Smooth muscle cell (in vitro differentiated cells): ENCODE measurements around the gene FGGY. TPM values are rescaled to one million over a fixed set of nuclear protein-coding genes. Genes with fewer than 3 reads are reported as not detected.

ENCODE experiments used
- DNase-seq: peaks from one replicate; lab custom pipeline; 2025; ENCODE audit not compliant: unreplicated experiment; lab: John Stamatoyannopoulos, UW
- H2AFZ ChIP-seq: fragments of 200-600 bp; sonication (generic); 2 replicates; pipeline ENCODE4 v1.6.0; 2016; ENCODE audit warnings: antibody characterized with exemption, low read depth, mild to moderate bottlenecking
- H3F3A ChIP-seq: fragments of 200-600 bp; sonication (generic); 2 replicates; pipeline ENCODE4 v1.6.0; 2017; ENCODE audit warnings: antibody characterized with exemption, low read depth
- H3K27ac ChIP-seq: fragments of 200-600 bp; sonication (generic); 2 replicates; pipeline ENCODE4 v1.5.1; 2016; ENCODE audit warnings: low read depth, mild to moderate bottlenecking
- H3K27me3 ChIP-seq: fragments of 200-600 bp; sonication (generic); 2 replicates; pipeline ENCODE4 v1.6.1; 2016; ENCODE audit warnings: low read depth, mild to moderate bottlenecking
- H3K36me3 ChIP-seq: fragments of 200-600 bp; sonication (generic); 2 replicates; pipeline ENCODE4 v1.5.1; 2016; ENCODE audit warnings: low read depth
- H3K4me1 ChIP-seq: fragments of 200-600 bp; sonication (generic); 2 replicates; pipeline ENCODE4 v1.5.1; 2016; ENCODE audit warnings: low read depth
- H3K4me2 ChIP-seq: fragments of 200-600 bp; sonication (generic); 2 replicates; pipeline ENCODE4 v1.6.0; 2016; ENCODE audit warnings: mild to moderate bottlenecking
- H3K4me3 ChIP-seq: fragments of 200-600 bp; sonication (generic); 2 replicates; pipeline ENCODE4 v1.5.1; 2016; ENCODE audit warnings: mild to moderate bottlenecking
- H3K79me2 ChIP-seq: fragments of 200-600 bp; sonication (generic); 2 replicates; pipeline ENCODE4 v1.6.0; 2016; ENCODE audit warnings: low read depth, mild to moderate bottlenecking
- H3K9ac ChIP-seq: fragments of 200-600 bp; sonication (generic); 2 replicates; pipeline ENCODE4 v1.6.0; 2016; ENCODE audit warnings: low read depth
- H3K9me3 ChIP-seq: fragments of 200-600 bp; sonication (generic); replicated peaks from 2 replicates; pipeline ENCODE4 v1.5.1; 2016; ENCODE audit warnings: low read depth
- H4K20me1 ChIP-seq: fragments of 200-600 bp; sonication (generic); 2 replicates; pipeline ENCODE4 v1.6.0; 2016; ENCODE audit warnings: low read depth
- WGBS: methylation state at CpG from one replicate; pipeline ENCODE4 v1.1.7; 2016; ENCODE audit warnings: low lambda C conversion rate; 5-methylcytosine and 5-hydroxymethylcytosine counted together
- polyA plus RNA-seq: library from polyadenylated mRNA; unstranded; fragments of >200 nt; fragmentation: Nextera tagmentation; extraction: Ambion mirVana; gene quantifications from 2 replicates; pipeline ENCODE4 v1.2.1, GENCODE V29; 2016
- total RNA-seq: library from RNA; depleted of rRNA; stranded (reverse); fragments of >200 nt; gene quantifications from 2 replicates; pipeline ENCODE4 v1.2.3, GENCODE V29; 2014
- TF ChIP-seq, protein P1 (sequence below): fragments of 200-600 bp; sonication (generic); IDR thresholded peaks from 2 replicates; pipeline ENCODE4 v1.5.1; 2017; ENCODE audit warnings: borderline replicate concordance, mild to moderate bottlenecking, antibody characterized with exemption; ENCODE audit not compliant: insufficient read depth, poor library complexity, severe bottlenecking

Gene FGGY
- total and polyA plus RNA-seq, 2 experiments from 2014 or later, result 5.1 to 9.2 TPM

DNA sequence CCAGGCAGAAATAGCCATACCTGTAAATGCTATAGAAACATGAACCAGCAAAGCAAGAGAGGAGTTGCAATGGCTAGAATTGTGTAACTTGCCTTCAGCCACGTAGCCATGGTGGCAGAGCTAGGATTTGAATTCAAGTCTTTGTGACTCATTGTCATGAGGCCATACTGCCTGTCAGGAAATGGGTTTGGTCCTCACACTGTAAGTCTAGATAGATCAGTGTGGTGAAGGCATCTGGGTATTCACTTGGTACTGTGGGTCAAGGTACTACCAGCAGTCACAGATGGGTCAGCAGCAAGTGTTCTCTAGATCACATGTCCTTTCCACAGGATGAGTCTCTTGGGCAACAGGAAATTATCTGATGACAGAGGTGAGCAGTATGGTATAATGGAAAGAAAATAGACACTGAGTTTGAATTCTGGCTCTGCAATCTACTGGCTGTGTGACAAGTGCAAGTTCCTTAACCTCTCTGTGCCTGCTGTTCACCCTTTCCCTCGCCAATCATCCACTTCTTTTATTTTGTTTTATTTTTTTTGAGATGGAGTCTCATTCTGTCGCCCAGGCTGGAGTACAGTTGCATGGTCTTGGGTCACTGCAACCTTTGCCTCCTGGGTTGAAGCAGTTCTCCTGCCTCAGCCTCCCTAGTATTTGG, 36.9 kb downstream of the FGGY start:
- no peaks in the 10 kb centered on the region for H3K9me3 ChIP-seq
- no peak overlapping the region for H3K9ac ChIP-seq
- H3F3A ChIP-seq, result no peaks in the 10 kb centered on the region
- H3K4me1 ChIP-seq, result no peaks in the 10 kb centered on the region
- no peaks in the 10 kb centered on the region for H3K79me2 ChIP-seq
- no peaks in the 10 kb centered on the region for H3K36me3 ChIP-seq
- H3K27ac ChIP-seq, result no peak overlapping the region
- no peak overlapping the region for H3K4me3 ChIP-seq
- H4K20me1 ChIP-seq, result no peaks in the 10 kb centered on the region
- DNase-seq, result no peak
- H3K4me2 ChIP-seq, result no peak overlapping the region
- WGBS, result 89% methylated on average over 3 of the region's 3 CpGs
- TF ChIP-seq, protein P1, sequence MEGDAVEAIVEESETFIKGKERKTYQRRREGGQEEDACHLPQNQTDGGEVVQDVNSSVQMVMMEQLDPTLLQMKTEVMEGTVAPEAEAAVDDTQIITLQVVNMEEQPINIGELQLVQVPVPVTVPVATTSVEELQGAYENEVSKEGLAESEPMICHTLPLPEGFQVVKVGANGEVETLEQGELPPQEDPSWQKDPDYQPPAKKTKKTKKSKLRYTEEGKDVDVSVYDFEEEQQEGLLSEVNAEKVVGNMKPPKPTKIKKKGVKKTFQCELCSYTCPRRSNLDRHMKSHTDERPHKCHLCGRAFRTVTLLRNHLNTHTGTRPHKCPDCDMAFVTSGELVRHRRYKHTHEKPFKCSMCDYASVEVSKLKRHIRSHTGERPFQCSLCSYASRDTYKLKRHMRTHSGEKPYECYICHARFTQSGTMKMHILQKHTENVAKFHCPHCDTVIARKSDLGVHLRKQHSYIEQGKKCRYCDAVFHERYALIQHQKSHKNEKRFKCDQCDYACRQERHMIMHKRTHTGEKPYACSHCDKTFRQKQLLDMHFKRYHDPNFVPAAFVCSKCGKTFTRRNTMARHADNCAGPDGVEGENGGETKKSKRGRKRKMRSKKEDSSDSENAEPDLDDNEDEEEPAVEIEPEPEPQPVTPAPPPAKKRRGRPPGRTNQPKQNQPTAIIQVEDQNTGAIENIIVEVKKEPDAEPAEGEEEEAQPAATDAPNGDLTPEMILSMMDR, result no peak
- no peaks in the 10 kb centered on the region for H3K27me3 ChIP-seq
- H2AFZ ChIP-seq, result no peak overlapping the region

DNA sequence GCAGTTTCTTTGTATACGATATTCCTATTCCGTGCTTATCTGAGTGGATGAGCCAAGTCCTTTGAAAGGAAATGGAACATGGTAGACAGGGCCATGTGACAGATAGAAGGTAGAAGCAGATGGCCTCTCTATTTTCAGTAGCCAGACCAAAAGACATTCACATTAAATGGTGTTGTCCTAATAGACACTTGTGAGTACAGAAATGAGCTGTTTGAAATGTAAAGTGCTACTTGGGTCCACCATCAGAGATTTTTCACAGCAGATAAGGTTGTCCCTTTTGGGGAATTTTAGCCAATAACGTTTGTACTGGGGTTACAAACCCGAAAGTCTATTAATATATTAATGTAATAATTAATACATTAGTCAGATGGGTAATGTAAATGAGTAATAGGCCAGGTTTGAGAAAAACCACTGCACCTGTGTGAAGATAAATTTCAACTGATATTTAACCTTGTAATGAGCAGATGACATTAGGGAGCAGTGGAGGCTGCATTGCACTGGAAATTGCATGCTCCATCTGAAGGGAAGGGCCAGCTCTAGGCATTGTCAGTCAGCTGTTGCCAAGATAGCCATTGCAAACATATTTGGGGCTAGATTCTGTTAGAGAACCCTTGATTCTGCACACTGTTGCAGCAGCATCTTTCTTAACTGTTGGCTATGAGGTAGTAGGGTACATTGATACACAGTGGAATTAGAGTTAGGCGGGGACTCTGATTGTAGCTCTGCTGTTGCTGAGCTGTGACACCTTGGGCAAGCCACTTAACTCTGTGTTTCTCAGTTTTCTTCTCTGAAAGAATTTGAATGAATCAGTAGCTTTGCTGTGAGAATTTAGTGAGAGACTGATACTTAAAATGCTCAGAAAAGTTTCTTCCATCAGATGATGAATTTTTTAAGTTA, 43.8 kb downstream of the FGGY start:
- TF ChIP-seq, protein P1, result no peak
- Histone ChIP-seq H3K4me3 (no peak overlapping the region), H3K27me3 (no peaks in the 10 kb centered on the region), H3K4me2 (no peak overlapping the region), H4K20me1 (no peaks in the 10 kb centered on the region), H3F3A (peaks cover 7% of the 10 kb centered on the region), H3K36me3 (no peaks in the 10 kb centered on the region), H3K9me3 (no peaks in the 10 kb centered on the region), H3K4me1 (no peaks in the 10 kb centered on the region), H3K79me2 (no peaks in the 10 kb centered on the region), H3K27ac (no peak overlapping the region), H2AFZ (no peak overlapping the region), H3K9ac (no peak overlapping the region)
- 94% methylated on average over 5 of the region's 5 CpGs for WGBS
- no peak for DNase-seq

DNA sequence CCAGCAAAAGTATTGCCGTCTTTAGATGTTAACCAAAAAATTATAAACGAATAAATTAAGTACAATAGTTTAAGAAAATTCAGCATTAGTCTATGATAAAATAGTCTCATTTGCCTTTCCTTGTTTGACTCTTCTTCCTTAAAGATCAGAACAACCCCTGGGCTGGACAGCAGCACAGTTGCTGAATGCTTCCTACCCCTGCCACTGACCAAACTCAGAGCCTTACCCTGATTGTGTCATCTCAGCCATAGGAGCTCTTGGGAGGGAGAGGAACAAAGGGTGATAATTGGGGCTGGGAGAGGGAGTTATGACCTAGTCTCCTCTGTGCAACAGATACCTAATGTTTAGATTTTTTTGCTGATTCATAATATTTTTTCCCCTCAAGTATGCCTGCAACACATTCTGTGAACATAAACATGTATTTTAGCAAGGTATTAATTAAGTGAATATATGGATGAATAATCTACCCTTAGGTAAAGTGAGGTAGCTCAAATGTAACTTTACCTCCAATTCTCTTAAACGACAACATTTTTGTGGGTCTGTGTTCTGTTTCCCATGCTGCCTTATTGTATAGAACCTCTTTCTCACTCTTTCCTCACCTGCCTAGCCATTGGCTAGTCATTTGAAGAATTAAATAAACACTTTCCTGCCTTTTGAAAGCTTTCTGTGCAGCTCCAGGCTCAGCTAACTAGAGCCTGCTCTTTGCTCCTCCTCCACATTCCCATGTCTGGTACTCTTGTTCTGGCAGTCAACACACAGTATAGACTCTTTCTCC, 46.1 kb downstream of the FGGY start:
- Histone ChIP-seq H3K4me1 (no peaks in the 10 kb centered on the region), H3K4me2 (no peak overlapping the region)
- no peak for DNase-seq

More for the DNA sequence above, 46.1 kb downstream of the FGGY start:
- WGBS, result 84% methylated on average over 3 of the region's 3 CpGs
- no peak overlapping the region for H3K9ac ChIP-seq
- no peaks in the 10 kb centered on the region for H4K20me1 ChIP-seq
- no peaks in the 10 kb centered on the region for H3K9me3 ChIP-seq
- H3K79me2 ChIP-seq, result no peaks in the 10 kb centered on the region
- no peaks in the 10 kb centered on the region for H3K36me3 ChIP-seq
- H3K27ac ChIP-seq, result no peak overlapping the region
- TF ChIP-seq, protein P1, result no peak
- H3K4me3 ChIP-seq, result no peak overlapping the region
- peaks cover 7% of the 10 kb centered on the region for H3F3A ChIP-seq
- no peaks in the 10 kb centered on the region for H3K27me3 ChIP-seq
- no peak overlapping the region for H2AFZ ChIP-seq
